ENCODE measurements around the gene LRCH3. TPM values are rescaled to one million over a fixed set of nuclear protein-coding genes. Genes with fewer than 3 reads are reported as not detected.

Gene LRCH3
- total RNA-seq, 1 donor from 2014 or later: 96.1 TPM

GRCh38 chr3:197748597-197749314 lies 42.3 kb upstream of the LRCH3 start:
- ATAC-seq (ENCODE audit: low read depth) (no peak), DNase-seq (no peak)
- CTCF ChIA-PET: interaction anchor here (0.7 to 1.6 kb wide), 12 partner anchors 8 to 79 kb away, joined by 3 to 5 read pairs (median 3); partner anchors contain the start of gene RUBCN
- H3K27ac Mint-ChIP-seq: peak overlapping the region; percentile 94
- peaks cover 13% of the 10 kb centered on the region for H3K36me3 Mint-ChIP-seq (ENCODE audit: low read depth)
- H3K4me1 Mint-ChIP-seq: peaks cover 34% of the 10 kb centered on the region
- peak overlapping the region; percentile 97 for H3K4me3 Mint-ChIP-seq
- TF ChIP-seq CTCF (IDR thresholded peaks at IDR 0.05): no peak
- intact Hi-C loops (cut with micrococcal nuclease): loop anchor here (1.0 kb wide), 5 partner anchors 12 to 149 kb away; partner anchors contain the start of gene RUBCN
- H3K27me3 Mint-ChIP-seq: no peaks in the 10 kb centered on the region
- H3K9me3 Mint-ChIP-seq: no peaks in the 10 kb centered on the region
- POLR2A ChIA-PET: interaction anchor here (0.5 to 3.9 kb wide), 13 partner anchors 11 to 75 kb away, joined by 3 to 61 read pairs (median 3); partner anchors contain the start of genes LRCH3 and RUBCN

DNA sequence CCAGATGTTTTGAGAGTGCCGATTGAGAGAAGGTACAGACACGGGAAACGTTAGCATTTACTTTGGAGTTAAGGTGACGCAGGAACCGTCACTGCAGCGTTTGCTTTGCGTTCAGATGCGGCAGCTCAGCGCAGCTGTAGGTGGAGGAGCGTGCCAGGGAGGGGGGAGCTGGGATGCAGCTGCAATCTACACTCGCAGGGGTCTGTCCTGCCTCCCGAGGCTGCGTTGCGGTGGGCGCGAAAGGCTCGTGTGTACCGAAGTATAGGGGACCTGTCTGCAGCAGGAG lies 41.8 kb upstream of the LRCH3 start:
- intact Hi-C loops (cut with micrococcal nuclease): loop anchor here (1.0 kb wide), 5 partner anchors 13 to 150 kb away; partner anchors contain the start of gene RUBCN
- TF ChIP-seq CTCF (IDR thresholded peaks at IDR 0.05): no peak
- DNase-seq (no peak), ATAC-seq (ENCODE audit: low read depth) (peak; percentile 48)
- ChIA-PET CTCF (interaction anchor here (0.7 to 1.6 kb wide), 9 partner anchors 13 to 79 kb away, joined by 3 to 5 read pairs (median 3); partner anchors contain the start of gene RUBCN), POLR2A (interaction anchor here (0.7 to 3.9 kb wide), 11 partner anchors 11 to 75 kb away, joined by 3 to 61 read pairs (median 4); partner anchors contain the start of genes LRCH3 and RUBCN)
- no peaks in the 10 kb centered on the region for H3K9me3 Mint-ChIP-seq
- peaks cover 13% of the 10 kb centered on the region for H3K36me3 Mint-ChIP-seq (ENCODE audit: low read depth)
- H3K4me3 Mint-ChIP-seq: peak overlapping the region; percentile 97
- H3K27me3 Mint-ChIP-seq: no peaks in the 10 kb centered on the region
- H3K27ac Mint-ChIP-seq: peak overlapping the region; percentile 94
- H3K4me1 Mint-ChIP-seq: peaks cover 38% of the 10 kb centered on the region

DNA sequence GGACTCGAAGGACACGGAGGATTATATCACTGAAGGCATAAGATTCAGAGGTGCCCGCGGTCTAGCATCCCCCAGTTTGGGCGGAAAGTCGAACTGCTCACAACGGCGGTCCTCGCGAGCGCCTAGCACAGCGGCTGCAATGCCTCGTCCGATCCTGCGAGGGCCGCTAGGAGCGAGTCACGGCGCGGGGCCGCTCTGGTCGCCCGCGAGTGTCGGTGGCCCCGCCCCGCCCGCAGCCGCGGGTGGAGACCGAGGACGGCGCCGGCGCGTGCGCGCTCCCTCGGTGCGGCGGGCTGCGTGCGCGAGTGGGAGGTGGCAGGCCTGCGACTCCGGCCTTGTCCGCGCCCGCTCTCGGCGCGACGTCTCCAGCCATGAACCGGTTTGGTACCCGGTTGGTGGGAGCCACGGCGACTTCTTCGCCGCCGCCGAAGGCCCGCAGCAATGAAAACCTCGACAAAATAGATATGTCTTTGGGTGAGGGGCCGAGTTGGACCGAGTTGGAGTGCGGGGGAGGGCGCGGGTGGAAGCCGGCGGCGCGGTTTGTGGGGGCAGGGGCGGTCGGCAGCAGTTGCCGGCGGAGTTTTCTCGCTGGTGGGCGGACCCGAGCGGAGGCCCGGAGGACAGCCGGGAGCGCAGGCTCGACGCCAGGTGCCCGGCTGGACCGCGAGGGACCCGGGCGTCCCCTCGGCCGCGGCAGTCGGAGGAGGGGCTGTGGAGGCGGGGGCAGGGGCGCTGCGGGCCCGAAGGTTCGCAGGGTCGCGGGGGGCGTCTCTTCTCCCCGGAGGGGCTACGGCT lies 41.3 kb upstream of the LRCH3 start, which contains the start of gene FYTTD1:
FYTTD1 (plus strand) TSS at position 283 of the 795 bp plus-strand sequence; CDS start at position 372, 89 bp downstream.
- ChIA-PET CTCF (interaction anchor here (0.8 to 1.6 kb wide), 8 partner anchors 13 to 78 kb away, joined by 3 to 5 read pairs (median 4); partner anchors contain the start of gene RUBCN), POLR2A (interaction anchor here (0.7 to 3.9 kb wide), 14 partner anchors 8 to 76 kb away, joined by 3 to 61 read pairs (median 6); partner anchors contain the start of genes LRCH3 and RUBCN)
- H3K27ac Mint-ChIP-seq: peak within 1 kb of the TSS; percentile 94
- H3K27me3 Mint-ChIP-seq: no peaks in the 10 kb centered on the region
- H3K4me1 Mint-ChIP-seq: peaks cover 42% of the 10 kb centered on the region
- peaks cover 13% of the 10 kb centered on the region for H3K36me3 Mint-ChIP-seq (ENCODE audit: low read depth)
- TF ChIP-seq CTCF (IDR thresholded peaks at IDR 0.05): no peak
- intact Hi-C loops (cut with micrococcal nuclease): loop anchor here (1.0 to 5.0 kb wide), 7 partner anchors 13 to 150 kb away; partner anchors contain the start of gene RUBCN
- H3K9me3 Mint-ChIP-seq: no peaks in the 10 kb centered on the region
- peak; percentile 91 for ATAC-seq (ENCODE audit: low read depth)
- peak within 1 kb of the TSS; percentile 97 for H3K4me3 Mint-ChIP-seq
- DNase-seq: peak; percentile 95

DNA sequence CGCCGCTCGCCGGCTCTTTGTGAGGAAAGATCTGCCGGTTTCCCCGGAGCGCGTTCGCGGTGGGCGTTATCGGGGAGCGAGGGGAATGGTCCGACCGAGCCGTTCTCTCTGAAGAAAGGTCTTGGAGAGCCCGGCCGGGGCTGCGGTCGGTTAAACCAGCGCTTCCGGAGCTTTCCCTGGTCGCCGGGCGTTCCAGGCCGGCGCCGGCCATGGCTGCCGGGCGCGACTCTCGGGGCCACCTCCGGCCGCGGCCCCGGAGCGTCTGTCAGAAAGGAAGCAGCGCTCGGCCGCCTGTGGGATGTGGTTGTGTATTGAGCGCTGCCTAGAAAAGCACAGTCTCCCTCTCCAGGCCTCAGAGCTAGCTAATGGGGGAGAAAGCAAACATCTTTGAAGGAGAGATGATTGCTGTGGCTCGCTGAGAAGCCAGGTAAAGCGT lies 40.6 kb upstream of the LRCH3 start:
- H3K27ac Mint-ChIP-seq: peak overlapping the region; percentile 91
- peak; percentile 61 for DNase-seq
- peaks cover 45% of the 10 kb centered on the region for H3K4me1 Mint-ChIP-seq
- intact Hi-C loops (cut with micrococcal nuclease): loop anchor here (2.0 to 5.0 kb wide), 2 partner anchors 32 to 97 kb away; no protein-coding TSS in a partner anchor
- H3K27me3 Mint-ChIP-seq: no peaks in the 10 kb centered on the region
- H3K9me3 Mint-ChIP-seq: no peaks in the 10 kb centered on the region
- POLR2A ChIA-PET: interaction anchor here (0.6 to 3.9 kb wide), 11 partner anchors 9 to 48 kb away, joined by 3 to 61 read pairs (median 7); partner anchors contain the start of genes LRCH3 and RUBCN
- CTCF ChIA-PET: interaction anchor here (0.8 to 1.6 kb wide), 5 partner anchors 27 to 52 kb away, joined by 3 to 4 read pairs (median 3); partner anchors contain the start of gene LRCH3
- peak; percentile 40 for ATAC-seq (ENCODE audit: low read depth)
- peak overlapping the region; percentile 97 for H3K4me3 Mint-ChIP-seq
- H3K36me3 Mint-ChIP-seq (ENCODE audit: low read depth): peaks cover 13% of the 10 kb centered on the region
- no peak for TF ChIP-seq CTCF (IDR thresholded peaks at IDR 0.05)

All from activated B cell treated with CpG ODN at 0.5 μM for 24 hours (primary cell).